GM20431 (cell line): ENCODE results near the gene RYK.

Source experiments
- in situ Hi-C: fragments of 300-500 bp; cut with MseI, MboI; formaldehyde crosslinking; loops from one replicate; pipeline ENCODE4 v1.15.0; 2020; ENCODE audit warnings: low sequenced_read_pairs; ENCODE audit not compliant: unreplicated experiment

The RYK gene

DNA sequence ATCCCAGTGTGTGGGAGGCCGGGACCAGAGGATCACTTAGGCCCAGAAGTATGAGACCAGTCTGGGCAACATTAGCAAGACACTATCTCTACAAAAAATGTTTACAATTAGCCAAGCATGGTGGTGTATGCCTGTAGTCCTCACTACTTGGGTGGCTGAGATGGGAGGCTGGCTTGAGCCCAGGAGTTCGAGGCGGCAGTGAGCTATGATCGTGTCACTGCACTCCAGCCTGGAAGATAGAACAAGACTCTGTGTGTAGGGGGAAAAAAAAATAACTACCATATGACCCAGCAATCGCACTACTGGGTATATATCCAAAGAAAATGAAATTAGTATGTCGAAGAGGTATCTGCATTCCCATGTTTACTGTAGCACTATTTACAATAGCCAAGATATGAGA lies 22.6 kb downstream of the RYK start:
- in situ Hi-C loops = no loop called here

DNA sequence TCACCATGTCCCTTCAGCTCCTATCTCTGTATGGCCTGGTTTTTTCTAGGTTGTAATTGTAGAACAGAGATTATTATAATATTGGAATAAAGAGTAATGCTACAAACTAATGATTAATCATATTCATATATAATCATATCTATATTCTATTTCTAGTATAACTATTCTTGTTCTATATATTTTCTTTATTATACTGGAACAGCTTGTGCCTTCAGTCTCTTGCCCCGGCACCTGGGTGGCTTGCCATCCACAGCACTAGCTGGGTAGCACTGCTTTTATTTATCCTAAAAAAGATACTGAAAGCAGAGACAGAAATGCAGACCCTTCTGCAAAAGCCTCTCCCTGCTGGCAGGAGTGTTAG lies 25.9 kb downstream of the RYK start:
- in situ Hi-C loops = loop anchor here (25.0 kb wide), 1 partner anchor 238 kb away; no protein-coding TSS in a partner anchor

DNA sequence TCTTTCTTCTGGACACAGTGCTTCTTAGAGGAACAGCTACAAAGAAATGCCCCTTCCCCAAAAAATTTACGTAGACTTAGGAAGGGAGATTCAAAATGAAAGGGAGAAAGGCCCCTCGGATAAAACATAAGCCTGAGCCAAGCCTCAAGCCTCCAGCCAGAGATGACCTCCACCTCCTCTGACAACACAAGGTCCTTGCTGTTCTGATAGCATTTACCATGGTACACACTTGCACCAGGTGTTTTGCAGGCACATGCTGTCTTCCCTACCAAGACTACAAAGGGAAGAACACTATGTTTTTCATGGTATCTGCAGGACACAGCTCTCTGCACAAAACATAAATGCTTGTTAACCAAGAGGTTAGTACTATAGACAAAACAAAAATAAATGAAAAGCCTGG lies 27.8 kb downstream of the RYK start:
- in situ Hi-C loops = loop anchor here (25.0 kb wide), 1 partner anchor 239 kb away; no protein-coding TSS in a partner anchor

DNA sequence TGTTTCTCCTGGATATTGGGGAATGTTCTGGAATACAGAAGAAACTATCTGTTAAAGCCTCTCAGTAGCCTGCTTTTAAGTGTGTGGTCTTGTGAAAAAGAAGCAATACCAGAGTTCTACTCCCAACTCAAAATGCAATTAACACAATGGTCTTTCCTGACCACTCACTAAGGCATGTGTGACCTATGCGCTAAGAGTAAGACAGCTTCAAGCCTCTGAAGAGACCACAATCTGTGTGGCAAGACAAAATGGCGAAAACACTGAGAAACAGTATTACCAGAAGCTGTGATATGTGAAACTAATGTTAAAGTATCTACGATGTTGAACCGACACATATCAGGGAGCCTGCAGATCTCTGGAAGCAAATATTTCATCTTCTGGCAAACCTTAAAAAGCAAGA lies 33.8 kb downstream of the RYK start:
- in situ Hi-C loops = loop anchor here (25.0 kb wide), 1 partner anchor 245 kb away; no protein-coding TSS in a partner anchor

DNA sequence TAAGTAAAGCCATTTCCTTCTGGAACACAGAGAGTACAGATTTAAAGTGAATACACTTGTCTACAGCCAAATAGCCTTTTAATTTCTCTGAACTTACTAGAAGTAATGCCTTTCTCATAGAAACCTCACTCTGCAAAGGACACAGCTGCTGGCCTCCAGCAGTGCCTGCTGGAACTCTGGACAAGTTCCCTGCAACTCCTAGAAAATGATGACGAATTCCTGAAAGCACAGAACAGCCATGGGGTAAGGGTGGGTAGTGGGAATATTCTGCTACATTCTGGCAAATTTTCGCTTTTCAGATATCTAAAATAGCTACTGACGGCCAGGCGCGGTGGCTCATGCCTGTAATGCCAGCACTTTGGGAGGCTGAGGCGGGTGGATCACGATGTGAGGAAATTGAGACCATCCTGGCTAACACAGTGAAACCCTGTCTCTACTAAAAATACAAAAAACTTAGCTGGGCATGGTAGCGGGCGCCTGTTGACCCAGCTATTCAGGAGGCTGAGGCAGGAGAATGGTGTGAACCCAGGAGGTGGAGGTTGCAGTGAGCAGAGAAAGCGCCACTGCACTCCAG lies 34.4 kb downstream of the RYK start:
- in situ Hi-C loops = loop anchor here (25.0 kb wide), 1 partner anchor 246 kb away; no protein-coding TSS in a partner anchor

DNA sequence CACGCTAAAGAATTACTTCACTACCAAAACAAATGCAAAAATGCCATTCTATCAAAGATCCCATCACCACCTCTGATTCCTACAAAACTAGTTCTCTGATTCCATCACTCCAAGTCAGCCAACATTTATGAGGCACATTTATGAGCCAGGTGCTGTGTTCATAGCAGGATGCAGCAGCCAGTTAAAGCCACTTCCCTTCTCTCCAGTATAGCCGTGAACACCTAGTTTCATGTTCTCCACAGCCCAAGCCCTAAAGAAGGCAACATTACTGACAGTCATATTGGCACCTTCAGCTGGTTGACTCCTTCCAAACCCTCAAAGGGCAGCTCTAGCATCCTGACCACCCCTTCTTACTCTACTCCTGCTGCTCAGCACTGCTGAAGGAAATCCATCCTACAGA lies 36.4 kb downstream of the RYK start:
- in situ Hi-C loops = loop anchor here (25.0 kb wide), 1 partner anchor 248 kb away; no protein-coding TSS in a partner anchor

DNA sequence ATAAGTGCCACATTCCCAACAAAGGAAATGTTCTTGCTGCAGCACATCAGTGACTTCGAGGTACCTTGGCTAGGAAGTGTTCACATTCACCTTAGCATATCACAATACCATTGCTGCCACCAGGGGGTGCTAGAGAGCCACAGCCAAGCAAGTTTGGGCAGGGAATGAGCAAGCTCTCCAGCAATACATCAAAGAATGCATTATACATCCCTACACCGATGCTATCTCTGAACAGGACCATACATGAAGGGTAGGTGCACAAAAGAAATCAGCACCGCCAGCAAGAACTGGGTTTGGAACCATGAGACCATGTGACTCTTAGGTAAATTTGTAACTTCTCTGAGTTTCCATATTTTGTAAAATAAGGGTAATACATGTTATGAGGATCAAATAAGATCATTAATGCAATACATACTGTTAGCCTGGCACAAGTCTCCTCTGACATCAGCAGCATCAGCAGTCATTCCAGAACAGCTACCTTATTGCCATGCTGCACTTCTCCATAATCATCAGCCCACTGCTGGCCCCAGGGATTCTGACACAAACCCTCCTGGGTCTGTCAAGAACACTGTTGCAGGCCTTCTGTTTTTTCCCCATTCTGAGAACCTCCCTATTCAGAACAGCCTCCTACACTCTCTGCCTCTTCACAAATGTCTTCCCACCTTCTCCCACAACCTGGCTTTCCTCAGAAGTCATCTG lies 37.5 kb downstream of the RYK start:
- in situ Hi-C loops = loop anchor here (25.0 kb wide), 1 partner anchor 249 kb away; no protein-coding TSS in a partner anchor

DNA sequence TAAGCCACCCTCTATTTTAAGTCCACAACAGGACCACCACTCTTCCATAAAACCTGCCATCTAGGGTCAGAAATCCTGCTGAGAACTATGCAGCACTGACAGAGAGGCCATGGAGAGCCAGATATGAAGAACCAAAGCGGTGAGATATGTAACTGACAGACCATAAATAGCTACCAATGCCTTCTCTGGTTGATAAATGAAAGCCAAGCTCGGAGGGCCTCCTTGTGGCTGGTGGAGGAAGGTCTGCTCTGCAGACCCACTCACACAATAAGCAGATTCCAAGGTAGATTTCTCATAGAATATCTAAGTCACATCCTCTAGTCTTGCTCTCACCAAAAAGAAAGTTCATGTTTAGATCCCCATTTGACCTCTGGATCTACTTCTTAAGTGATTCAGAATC lies 38.9 kb downstream of the RYK start:
- in situ Hi-C loops = loop anchor here (25.0 kb wide), 1 partner anchor 251 kb away; no protein-coding TSS in a partner anchor

DNA sequence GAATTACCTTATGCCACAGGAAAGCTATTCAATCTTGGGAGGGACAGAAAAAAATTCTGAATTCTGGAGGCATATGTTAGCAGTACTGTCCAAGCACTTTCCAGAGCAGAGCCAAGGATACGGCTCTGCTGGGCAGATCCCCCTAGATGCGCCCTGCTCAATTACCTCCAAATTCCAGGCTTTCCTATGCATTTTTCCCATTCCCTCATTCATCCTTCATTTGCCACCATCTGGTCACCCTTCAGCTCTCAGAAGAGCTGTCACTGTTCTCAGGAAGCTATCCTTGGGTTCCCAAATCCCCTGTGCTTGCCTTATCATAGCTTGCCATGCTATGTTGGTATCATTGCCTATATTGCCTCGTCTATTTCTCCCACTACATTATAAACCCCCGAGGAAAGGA lies 45.2 kb downstream of the RYK start:
- in situ Hi-C loops = loop anchor here (25.0 kb wide), 1 partner anchor 257 kb away; no protein-coding TSS in a partner anchor

DNA sequence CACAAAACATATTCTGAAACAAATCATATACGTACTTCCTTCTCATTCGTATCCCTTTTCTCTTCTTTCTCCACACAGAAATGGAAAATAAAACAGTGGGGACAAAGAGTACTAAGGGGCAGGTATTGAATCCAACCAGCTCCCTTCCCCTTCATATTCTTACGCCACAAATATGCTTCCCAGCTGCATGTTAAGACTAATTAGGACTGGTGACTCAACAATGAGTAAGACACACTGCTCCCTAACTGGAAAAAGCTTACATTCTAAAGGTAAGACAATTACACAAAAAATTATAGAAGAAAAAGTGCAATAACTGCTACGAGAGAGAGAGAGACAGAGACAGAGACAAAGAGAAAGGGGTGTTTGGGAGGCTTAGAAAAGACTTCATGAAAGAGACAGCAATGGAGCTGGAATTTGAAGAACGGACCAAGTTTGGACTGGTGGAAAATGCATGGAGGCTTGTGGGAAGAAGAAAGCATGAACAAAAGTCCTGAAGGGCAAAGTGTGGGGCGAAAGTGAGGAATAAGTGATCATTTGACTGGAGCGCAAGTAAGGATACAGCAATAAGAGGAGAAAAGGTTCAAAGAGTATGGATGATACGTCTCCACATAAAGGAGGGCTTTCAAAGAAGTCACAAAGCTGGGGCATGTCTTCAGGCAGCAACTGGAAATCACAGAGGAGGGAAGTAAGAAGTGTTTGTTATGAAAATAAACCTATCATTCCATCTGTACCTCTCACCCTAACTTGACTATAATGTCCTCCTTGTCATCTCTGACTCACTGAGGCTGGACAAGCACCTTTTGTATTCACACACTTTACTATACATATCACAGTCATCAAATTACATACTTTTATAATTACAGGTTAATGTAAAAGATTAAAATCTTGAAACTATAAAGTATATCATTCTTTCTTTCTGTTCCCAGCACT lies 49.2 kb downstream of the RYK start:
- in situ Hi-C loops = loop anchor here (25.0 kb wide), 1 partner anchor 261 kb away; no protein-coding TSS in a partner anchor

DNA sequence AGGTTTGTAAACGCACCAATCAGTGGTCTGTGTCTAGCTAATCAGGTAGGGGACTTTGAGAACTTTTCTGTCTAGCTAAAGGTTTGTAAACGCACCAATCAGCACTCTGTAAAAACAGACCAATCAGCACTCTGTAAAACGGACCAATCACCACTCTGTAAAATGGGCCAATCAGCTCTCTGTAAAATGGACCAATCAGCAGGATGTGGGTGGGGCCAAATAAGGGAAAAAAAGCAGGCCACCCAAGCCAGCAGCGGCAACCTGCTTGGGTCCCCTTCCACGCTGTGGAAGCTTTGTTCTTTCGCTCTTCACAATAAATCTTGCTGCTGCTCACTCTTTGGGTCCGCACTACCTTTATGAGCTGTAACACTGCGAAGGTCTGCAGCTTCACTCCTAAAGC lies 50.8 kb downstream of the RYK start:
- in situ Hi-C loops = loop anchor here (25.0 kb wide), 1 partner anchor 262 kb away; no protein-coding TSS in a partner anchor

DNA sequence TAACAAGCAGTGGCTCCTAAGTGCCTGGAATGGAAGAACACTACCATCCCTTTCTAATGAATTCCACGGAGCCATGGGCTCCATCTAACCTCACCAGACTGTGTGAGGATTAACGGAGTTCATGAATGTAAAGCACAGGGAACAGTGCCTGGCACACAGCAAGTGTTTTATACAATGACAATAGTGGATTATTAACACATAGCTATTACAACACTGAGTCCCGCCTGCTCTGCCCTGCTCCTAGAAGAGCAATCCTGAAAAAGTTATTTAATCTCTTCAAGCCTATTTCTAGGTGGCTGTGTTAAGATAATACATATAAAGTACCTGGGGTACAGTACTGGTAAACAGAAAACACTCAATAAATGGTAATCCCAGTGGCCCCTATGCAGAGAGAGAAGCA lies 51.4 kb downstream of the RYK start:
- in situ Hi-C loops = no loop called here

DNA sequence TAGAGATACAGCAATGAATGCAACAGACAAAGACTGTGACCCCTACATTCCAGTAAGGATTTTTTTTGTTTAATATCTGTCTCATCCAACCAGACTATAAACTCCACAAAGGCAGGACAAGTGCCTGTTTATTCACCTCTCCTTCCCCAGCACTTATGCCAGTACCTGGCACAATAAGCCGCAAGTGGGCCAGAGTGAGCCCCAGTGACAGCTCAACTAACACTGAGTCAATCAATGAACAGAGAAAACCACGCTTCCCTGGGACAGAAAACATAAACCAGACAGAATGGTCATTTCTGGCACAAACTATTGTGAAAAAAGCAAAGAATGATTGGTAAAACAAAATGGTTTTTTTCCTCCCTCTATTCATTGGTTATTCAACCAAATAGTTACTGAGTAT lies 52.2 kb downstream of the RYK start:
- in situ Hi-C loops = no loop called here

DNA sequence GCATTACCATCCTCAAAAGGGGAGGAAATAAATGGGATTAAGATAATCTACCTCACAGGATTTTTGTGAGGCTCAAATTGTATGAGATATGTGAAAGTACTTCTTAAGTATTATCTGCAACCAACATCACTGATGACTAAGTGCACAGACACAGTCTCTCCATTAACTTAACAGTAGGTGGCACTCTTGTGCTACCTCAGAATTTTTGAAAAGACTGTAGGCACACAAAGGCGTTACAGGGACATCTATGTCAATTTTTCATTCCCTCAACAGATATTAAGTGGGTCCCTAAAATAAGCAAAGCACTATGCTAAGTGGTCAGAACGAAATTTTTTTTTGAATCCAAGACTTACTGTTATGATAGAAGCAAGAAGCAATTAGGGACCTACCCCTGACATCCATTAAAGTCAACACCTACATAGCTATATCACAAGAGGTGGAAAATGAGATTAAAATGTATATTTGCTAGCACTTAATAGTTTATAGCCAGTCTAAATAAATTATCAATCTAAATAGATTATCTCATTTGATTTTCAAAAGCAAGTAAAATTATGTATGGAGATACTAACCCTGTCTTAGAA lies 52.9 kb downstream of the RYK start:
- in situ Hi-C loops = no loop called here

DNA sequence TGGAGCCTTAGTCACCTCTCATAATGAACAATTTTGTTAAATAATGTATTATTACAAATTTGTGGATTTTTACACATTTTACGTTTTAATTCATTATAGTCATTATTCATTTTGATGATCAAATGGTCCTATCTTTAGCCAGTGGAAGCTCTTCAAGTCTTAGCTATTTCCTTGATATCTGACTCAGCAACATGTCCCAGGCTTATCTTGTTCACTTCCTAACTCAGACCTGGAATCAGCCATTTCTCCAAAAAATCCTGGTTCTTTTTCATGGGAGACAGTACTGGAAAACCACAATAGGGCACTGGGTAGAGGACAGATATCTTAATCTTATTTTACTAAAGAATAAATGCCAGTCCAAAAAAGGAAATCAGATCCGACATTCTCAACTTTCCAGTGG lies 56.4 kb downstream of the RYK start:
- in situ Hi-C loops = no loop called here

DNA sequence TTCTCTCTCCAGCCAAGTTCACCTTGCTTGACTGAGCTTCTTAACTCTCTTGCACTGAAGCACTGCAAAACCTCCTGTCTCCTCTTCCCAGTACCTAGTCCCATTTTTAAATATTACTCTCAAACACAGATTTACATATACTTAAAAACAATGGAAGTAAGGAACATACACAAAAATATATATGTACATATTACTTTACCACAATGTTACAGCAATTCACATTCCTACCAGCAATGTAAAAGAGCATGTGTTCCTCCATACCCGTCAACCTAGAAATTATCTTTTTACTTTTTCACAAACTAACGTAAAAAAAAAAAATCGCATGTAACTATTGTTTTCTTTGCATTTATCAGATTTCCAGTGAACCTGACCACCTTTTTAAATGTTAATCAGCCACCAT lies 60.4 kb downstream of the RYK start:
- in situ Hi-C loops = no loop called here

DNA sequence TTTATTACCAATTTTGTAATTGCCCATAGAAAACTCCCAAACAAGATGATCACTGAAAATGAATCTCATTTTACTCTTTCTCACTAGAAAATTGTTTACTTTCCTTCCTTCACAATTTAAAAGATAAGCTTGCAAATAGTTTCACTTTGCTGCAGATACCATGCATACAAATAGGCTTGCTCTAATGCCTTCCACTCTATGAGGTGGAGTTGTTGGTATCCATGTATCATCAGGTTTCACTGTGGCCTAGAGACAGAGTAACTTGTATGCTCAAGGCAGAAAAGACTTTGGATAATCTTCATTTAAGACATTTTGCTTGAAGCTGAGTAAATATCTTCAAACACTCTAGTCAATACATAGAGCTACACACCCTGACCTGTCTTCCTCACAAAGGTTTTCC lies 60.8 kb downstream of the RYK start:
- in situ Hi-C loops = no loop called here

DNA sequence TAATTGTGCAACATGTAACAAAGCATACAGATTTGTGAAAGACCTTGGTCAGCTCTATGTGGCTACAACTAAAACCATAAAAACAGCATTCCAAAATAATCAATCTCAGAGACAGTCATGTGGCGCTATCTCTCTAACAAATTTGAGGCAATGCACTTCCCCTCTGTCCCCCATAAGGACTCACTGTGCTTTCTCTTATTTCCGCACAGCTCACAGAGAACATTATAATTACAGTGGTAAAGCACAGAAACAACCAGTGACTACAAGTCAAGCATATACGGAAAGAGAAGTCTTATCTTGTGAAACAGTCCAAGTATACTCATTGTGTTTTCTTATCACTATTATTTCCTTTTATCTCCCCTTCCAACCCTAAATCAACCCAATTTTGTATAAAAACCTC lies 64.3 kb downstream of the RYK start:
- in situ Hi-C loops = no loop called here

DNA sequence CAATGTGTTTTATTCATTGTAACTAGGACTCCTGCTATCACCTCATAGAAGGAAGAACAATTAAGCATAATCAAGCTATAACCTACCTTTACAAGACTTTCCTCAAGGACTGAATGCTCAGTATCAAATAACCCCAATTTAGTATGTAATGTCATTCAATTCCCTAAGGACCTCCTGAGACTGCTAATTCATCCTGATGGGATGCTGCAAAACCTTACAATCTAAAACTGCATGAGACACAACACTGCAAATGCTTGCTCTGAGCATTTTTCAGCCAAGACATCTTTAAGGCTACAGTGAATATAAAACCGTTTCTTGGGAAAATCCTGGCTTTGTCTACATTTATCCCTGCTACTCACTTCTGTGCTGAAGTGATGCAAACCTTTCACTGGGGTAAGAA lies 69.9 kb downstream of the RYK start:
- in situ Hi-C loops = no loop called here

DNA sequence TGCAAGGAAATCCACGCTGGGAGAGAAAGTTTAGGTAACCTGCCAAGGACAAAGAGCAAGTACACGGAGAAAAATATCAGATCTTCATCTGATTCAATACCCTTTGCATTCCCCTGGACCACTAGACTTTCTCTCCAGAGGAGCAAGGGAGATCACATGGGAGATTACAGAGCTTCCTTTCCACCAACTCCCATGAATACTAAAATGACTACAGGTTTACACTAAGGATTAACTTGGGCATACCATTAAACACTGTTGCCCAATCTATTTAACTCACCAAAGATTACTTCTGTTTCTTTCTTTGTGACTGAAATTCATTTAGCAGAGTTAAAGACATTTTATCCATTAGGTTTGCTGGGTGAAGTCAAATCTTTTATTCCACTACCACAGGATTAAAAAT lies 71.2 kb downstream of the RYK start:
- in situ Hi-C loops = no loop called here
